ENCODE results near the gene HIF1A.

The HIF1A gene

DNA sequence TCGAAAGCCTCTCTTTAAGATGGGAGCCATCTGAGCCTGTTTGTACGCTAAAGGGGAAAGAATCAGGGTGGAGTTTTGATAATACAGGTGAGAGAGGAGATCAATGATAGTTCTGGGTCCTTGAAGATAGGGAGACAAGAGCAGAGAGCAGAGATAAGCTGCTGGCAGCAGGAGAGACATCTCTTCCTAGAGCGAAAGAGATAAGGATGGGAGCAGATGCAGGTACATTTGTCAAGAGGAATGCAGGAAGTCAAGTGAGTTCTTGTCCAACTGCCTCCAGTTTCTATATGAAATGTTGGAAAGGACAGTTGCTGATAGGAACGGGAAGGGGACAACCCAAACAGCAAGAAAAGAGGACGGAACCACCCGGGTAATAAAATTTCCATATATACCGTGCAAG is 24.7 kb upstream of the HIF1A start:
- H3K4me2 ChIP-seq: no peak overlapping the region
- H3K9ac ChIP-seq: no peak overlapping the region
- H3K4me1 ChIP-seq (ENCODE audit: low read depth, poor library complexity, severe bottlenecking): no peaks in the 10 kb centered on the region
- no peak overlapping the region for H2AFZ ChIP-seq (ENCODE audit: low read depth)
- no peaks in the 10 kb centered on the region for H3K36me3 ChIP-seq (ENCODE audit: insufficient read depth)
- no peaks in the 10 kb centered on the region for H4K20me1 ChIP-seq (ENCODE audit: insufficient read depth)
- no peaks in the 10 kb centered on the region for H3K27me3 ChIP-seq (ENCODE audit: insufficient read depth, low read depth)
- H3K27ac ChIP-seq: no peak overlapping the region
- H3K4me3 ChIP-seq (IDR thresholded peaks at IDR 0.05; ENCODE audit: insufficient read depth, low read depth, low read length): no peak overlapping the region
- TF ChIP-seq, protein P1, sequence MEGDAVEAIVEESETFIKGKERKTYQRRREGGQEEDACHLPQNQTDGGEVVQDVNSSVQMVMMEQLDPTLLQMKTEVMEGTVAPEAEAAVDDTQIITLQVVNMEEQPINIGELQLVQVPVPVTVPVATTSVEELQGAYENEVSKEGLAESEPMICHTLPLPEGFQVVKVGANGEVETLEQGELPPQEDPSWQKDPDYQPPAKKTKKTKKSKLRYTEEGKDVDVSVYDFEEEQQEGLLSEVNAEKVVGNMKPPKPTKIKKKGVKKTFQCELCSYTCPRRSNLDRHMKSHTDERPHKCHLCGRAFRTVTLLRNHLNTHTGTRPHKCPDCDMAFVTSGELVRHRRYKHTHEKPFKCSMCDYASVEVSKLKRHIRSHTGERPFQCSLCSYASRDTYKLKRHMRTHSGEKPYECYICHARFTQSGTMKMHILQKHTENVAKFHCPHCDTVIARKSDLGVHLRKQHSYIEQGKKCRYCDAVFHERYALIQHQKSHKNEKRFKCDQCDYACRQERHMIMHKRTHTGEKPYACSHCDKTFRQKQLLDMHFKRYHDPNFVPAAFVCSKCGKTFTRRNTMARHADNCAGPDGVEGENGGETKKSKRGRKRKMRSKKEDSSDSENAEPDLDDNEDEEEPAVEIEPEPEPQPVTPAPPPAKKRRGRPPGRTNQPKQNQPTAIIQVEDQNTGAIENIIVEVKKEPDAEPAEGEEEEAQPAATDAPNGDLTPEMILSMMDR (conservative IDR thresholded peaks at IDR 0.05; ENCODE audit: low read depth, low read length): no peak
- H3K79me2 ChIP-seq (ENCODE audit: insufficient read depth, low read depth): no peaks in the 10 kb centered on the region

GRCh38 chr14:61671082-61671481 is 24.2 kb upstream of the HIF1A start:
- Histone ChIP-seq H3K4me3 (IDR thresholded peaks at IDR 0.05; ENCODE audit: insufficient read depth, low read depth, low read length) (no peak overlapping the region), H3K4me2 (no peak overlapping the region), H3K79me2 (ENCODE audit: insufficient read depth, low read depth) (no peaks in the 10 kb centered on the region), H4K20me1 (ENCODE audit: insufficient read depth) (no peaks in the 10 kb centered on the region), H3K36me3 (ENCODE audit: insufficient read depth) (no peaks in the 10 kb centered on the region), H2AFZ (ENCODE audit: low read depth) (no peak overlapping the region), H3K4me1 (ENCODE audit: low read depth, poor library complexity, severe bottlenecking) (no peaks in the 10 kb centered on the region), H3K27ac (no peak overlapping the region), H3K9ac (no peak overlapping the region), H3K27me3 (ENCODE audit: insufficient read depth, low read depth) (no peaks in the 10 kb centered on the region)
- TF ChIP-seq, protein P1 (conservative IDR thresholded peaks at IDR 0.05; ENCODE audit: low read depth, low read length): no peak

GRCh38 chr14:61672796-61673195 is 22.5 kb upstream of the HIF1A start:
- Histone ChIP-seq H3K4me2 (no peak overlapping the region), H3K27me3 (ENCODE audit: insufficient read depth, low read depth) (no peaks in the 10 kb centered on the region), H3K27ac (no peak overlapping the region), H2AFZ (ENCODE audit: low read depth) (no peak overlapping the region), H3K4me3 (IDR thresholded peaks at IDR 0.05; ENCODE audit: insufficient read depth, low read depth, low read length) (no peak overlapping the region), H3K9ac (no peak overlapping the region), H4K20me1 (ENCODE audit: insufficient read depth) (no peaks in the 10 kb centered on the region), H3K4me1 (ENCODE audit: low read depth, poor library complexity, severe bottlenecking) (no peaks in the 10 kb centered on the region), H3K79me2 (ENCODE audit: insufficient read depth, low read depth) (no peaks in the 10 kb centered on the region), H3K36me3 (ENCODE audit: insufficient read depth) (no peaks in the 10 kb centered on the region)
- TF ChIP-seq, protein P1 (conservative IDR thresholded peaks at IDR 0.05; ENCODE audit: low read depth, low read length): no peak

- Histone ChIP-seq H3K27me3 (ENCODE audit: insufficient read depth, low read depth) (no peaks in the 10 kb centered on the region), H3K4me1 (ENCODE audit: low read depth, poor library complexity, severe bottlenecking) (no peaks in the 10 kb centered on the region)
Observed at GRCh38 chr14:61673305-61673704, 22.0 kb upstream of the HIF1A start.

More at GRCh38 chr14:61673305-61673704, 22.0 kb upstream of the HIF1A start:
- no peak overlapping the region for H3K4me3 ChIP-seq (IDR thresholded peaks at IDR 0.05; ENCODE audit: insufficient read depth, low read depth, low read length)
- no peak overlapping the region for H2AFZ ChIP-seq (ENCODE audit: low read depth)
- H3K9ac ChIP-seq: no peak overlapping the region
- H3K36me3 ChIP-seq (ENCODE audit: insufficient read depth): no peaks in the 10 kb centered on the region
- no peaks in the 10 kb centered on the region for H3K79me2 ChIP-seq (ENCODE audit: insufficient read depth, low read depth)
- H4K20me1 ChIP-seq (ENCODE audit: insufficient read depth): no peaks in the 10 kb centered on the region
- H3K27ac ChIP-seq: no peak overlapping the region
- H3K4me2 ChIP-seq: no peak overlapping the region
- TF ChIP-seq, protein P1 (conservative IDR thresholded peaks at IDR 0.05; ENCODE audit: low read depth, low read length): no peak
